Measurements from ENCODE around the gene MAD2L1.

- TF ChIP-seq CTCF (conservative IDR thresholded peaks at IDR 0.05; ENCODE audit: low read depth, low read length) (no peak), EZH2 (IDR thresholded peaks at IDR 0.05; ENCODE audit: borderline replicate concordance, low read depth, low read length, poor library complexity, severe bottlenecking) (no peak)
Observed at GRCh38 chr4:120010646-120011045, 56.0 kb downstream of the MAD2L1 start.

Measured in A673 (cell line).